H1 (cell line): Measurements from ENCODE around the gene CCDC15. TPM values are rescaled to one million over a fixed set of nuclear protein-coding genes. Genes with fewer than 3 reads are reported as not detected.

Source experiments
- CHD7 ChIP-seq: fragments of 300-600 bp; sonication (generic); IDR thresholded peaks from 2 replicates; pipeline ENCODE4 v1.7.1; 2012; ENCODE audit warnings: low read length, moderate library complexity, mild to moderate bottlenecking, inconsistent platforms; ENCODE audit not compliant: insufficient replicate concordance
- JUN ChIP-seq: IDR thresholded peaks from 2 replicates; pipeline ENCODE4 v1.6.1; 2011; ENCODE audit warnings: low read depth, mild to moderate bottlenecking, improper control_type of control experiment, low read length
- NRF1 ChIP-seq: IDR thresholded peaks from 2 replicates; pipeline ENCODE4 v1.6.1; 2011; ENCODE audit warnings: mild to moderate bottlenecking, low read depth, low read length, improper control_type of control experiment
- SAP30 ChIP-seq: fragments of 300-600 bp; sonication (generic); IDR thresholded peaks from 2 replicates; pipeline ENCODE4 v1.7.1; 2012; ENCODE audit warnings: low read length, moderate library complexity, mild to moderate bottlenecking, inconsistent platforms; ENCODE audit not compliant: insufficient read depth, insufficient replicate concordance
- USF2 ChIP-seq: IDR thresholded peaks from 2 replicates; pipeline ENCODE4 v1.6.1; 2011; ENCODE audit warnings: low read length, improper control_type of control experiment
- YY1 ChIP-seq: IDR thresholded peaks from 2 replicates; pipeline ENCODE4 v1.6.1; 2011; ENCODE audit warnings: low read depth, mild to moderate bottlenecking, low read length
- polyA plus RNA-seq, 7 experiments: library from polyadenylated mRNA; depleted of rRNA in 3 of 7; stranded (reverse) in 5 of 7; unstranded in 2 of 7; fragments of >200 nt in 5 of 7; fragments of 200-250 nt in 2 of 7; gene quantifications; 1 replicate in 5 of 7; 2 replicates in 1 of 7; 4 replicates in 1 of 7; pipeline versions ENCODE4 v1.2.1 to v1.2.3, GENCODE V29; 2011 to 2013; ENCODE audit warnings: missing spikeins in 2 of 7, mixed read lengths in 2 of 7
- total RNA-seq: library from RNA; stranded (reverse); fragmentation: NEBNext Ultra II Directional; extraction: Animal tissue kit (Norgen Biotek cat#: 25700); gene quantifications from 2 replicates; pipeline ENCODE4 v1.2.1, GENCODE V29; 2021

CCDC15 gene
- total and polyA plus RNA-seq, 2 of the 8 experiments (the other 6 are each of a cell fraction or from before 2014, with no cell fraction given), result 1.5 to 3.1 TPM

- TF ChIP-seq CHD7, result no peak
- TF ChIP-seq JUN, result no peak
- TF ChIP-seq SAP30, result no peak
- TF ChIP-seq YY1, result no peak
- no peak for TF ChIP-seq NRF1
- no peak for TF ChIP-seq USF2
Measured at GRCh38 chr11:124922831-124923230, 31.2 kb upstream of the CCDC15 start (continued).
